Measurements from ENCODE around the gene RNU6-1.

GRCh38 chr15:67818464-67818863 is 21.4 kb downstream of the RNU6-1 start:
- TF ChIP-seq, protein P1, sequence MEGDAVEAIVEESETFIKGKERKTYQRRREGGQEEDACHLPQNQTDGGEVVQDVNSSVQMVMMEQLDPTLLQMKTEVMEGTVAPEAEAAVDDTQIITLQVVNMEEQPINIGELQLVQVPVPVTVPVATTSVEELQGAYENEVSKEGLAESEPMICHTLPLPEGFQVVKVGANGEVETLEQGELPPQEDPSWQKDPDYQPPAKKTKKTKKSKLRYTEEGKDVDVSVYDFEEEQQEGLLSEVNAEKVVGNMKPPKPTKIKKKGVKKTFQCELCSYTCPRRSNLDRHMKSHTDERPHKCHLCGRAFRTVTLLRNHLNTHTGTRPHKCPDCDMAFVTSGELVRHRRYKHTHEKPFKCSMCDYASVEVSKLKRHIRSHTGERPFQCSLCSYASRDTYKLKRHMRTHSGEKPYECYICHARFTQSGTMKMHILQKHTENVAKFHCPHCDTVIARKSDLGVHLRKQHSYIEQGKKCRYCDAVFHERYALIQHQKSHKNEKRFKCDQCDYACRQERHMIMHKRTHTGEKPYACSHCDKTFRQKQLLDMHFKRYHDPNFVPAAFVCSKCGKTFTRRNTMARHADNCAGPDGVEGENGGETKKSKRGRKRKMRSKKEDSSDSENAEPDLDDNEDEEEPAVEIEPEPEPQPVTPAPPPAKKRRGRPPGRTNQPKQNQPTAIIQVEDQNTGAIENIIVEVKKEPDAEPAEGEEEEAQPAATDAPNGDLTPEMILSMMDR (IDR thresholded peaks at IDR 0.05; ENCODE audit: poor library complexity), result no peak
- no peak for TF ChIP-seq EZH2phosphoT487 (IDR thresholded peaks at IDR 0.05; ENCODE audit: low read depth, severe bottlenecking, unreplicated experiment)
